HG03039 (cell line): Measurements from ENCODE around the gene DISC1.

ENCODE experiments used
- ATAC-seq: cut with Tn5 transposase; IDR thresholded peaks from one replicate; pipeline ENCODE4 v1.9.1; 2021; ENCODE audit warnings: mild to moderate bottlenecking, moderate library complexity; ENCODE audit not compliant: unreplicated experiment

DISC1 gene

GRCh38 chr1:232059726-232060374 lies 433.3 kb downstream of the DISC1 start:
- no peak for ATAC-seq

DNA sequence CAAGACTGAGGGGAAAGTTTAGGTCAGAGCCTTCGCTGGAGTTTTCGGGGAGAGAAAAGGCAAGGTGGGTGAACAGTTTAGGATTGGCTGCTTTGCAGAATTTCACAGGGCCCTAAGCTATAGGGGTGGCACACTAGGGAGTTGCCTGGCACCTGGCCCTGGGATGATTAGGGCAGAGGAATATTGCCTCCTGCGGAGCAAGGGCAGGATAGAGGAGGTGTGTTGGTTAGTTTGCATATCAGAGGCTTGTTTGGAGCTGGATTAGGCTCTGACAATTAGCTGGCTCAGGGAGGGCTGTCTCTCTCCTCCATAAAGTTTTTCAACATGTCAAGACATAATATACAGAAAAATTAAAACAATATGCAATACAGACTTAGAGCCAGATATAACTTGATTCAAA lies 436.4 kb downstream of the DISC1 start:
- ATAC-seq, result no peak

DNA sequence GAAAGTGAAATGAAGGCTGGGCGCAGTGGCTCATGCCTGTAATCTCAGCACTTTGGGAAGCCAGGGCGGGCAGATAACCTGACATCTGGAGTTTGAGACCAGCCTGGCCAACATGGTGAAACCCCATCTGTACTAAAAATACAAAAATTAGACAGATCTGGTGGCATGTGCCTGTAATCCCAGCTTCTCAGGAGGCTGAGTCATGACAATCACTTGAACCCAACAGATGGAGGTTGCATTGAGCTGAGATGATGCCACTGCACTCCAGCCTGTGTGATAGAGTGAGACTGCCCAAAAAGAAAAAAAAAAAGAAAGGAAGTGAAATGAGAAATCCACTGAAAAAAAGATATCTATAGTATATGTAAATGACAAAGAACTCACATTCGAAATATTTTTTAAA lies 439.9 kb downstream of the DISC1 start:
- no peak for ATAC-seq

GRCh38 chr1:232074265-232074664 lies 447.7 kb downstream of the DISC1 start:
- no peak for ATAC-seq

- ATAC-seq, result no peak
Measured at GRCh38 chr1:232077809-232078208, 451.2 kb downstream of the DISC1 start.

DNA sequence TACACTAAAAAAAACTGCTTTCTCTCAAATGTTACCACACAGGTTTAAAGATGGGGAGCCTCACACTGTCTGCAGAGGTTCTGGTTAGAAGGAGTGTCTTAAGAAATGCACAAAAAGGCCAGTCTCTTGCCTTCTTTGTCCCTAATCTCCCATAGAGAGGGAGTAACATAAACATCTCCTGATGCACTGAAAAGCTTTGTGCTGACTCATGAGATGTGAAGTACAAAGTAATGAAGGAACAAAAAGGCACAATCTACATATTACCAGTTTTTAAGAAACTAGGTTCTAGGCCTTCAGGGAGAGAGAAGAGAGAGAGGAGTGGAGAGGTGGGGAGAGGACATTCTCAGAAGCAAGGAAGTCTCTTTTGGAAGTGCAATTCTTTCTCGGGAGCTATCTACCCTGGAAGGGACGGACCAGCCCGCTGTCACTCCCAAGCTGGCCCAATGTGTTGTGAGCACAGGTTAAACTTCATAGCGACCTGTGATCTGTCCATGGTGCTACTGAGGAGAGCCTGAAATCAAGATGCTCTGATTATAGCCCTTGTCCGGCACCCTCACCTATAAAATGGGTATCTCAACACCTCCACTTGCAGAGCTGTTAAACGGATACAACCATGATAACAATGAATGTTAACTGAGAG lies 458.1 kb downstream of the DISC1 start:
- no peak for ATAC-seq

DNA sequence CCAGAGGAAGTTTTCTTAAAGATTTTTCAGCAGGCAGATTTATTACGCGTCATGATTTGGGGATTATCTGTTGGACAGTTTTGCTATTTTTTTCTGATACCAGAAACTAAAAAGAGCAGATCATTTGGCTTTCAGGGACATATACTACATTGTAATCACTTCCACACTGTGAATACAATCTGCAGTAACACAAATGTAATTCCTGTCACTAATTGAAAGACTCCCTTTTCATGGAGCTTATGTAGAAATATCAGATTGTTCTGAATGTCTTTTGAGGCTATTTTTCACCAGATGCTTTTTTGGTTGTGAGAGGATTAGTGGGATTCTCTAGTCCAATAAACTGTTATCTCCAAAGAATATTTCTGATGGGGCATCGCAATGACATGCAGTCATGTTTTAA lies 464.2 kb downstream of the DISC1 start:
- no peak for ATAC-seq
